Keratinocyte (primary cell): ENCODE measurements around the gene BSPRY. TPM values are rescaled to one million over a fixed set of nuclear protein-coding genes. Genes with fewer than 3 reads are reported as not detected.

Source experiments
- DNase-seq: peaks from one replicate; pipeline ENCODE4 v3.0.0-alpha.2; 2011; ENCODE audit warnings: low read depth, missing footprints, low spot score
- FAIRE-seq: peaks from 2 replicates; lab custom pipeline; 2011; peaks lifted over from hg19 to GRCh38; lab: Jason Lieb, UNC
- H2AFZ ChIP-seq: 2 replicates; pipeline ENCODE4 v1.6.0; 2012; ENCODE audit warnings: low read length, control low read depth, inconsistent platforms; ENCODE audit not compliant: control insufficient read depth
- H3K27ac ChIP-seq: 2 replicates; pipeline ENCODE4 v1.5.1; 2011; ENCODE audit warnings: low read length; ENCODE audit not compliant: control insufficient read depth, insufficient read depth
- H3K27me3 ChIP-seq: 3 replicates; pipeline ENCODE4 v1.6.0; 2011; ENCODE audit warnings: low read length; ENCODE audit not compliant: control insufficient read depth, insufficient read depth; ENCODE audit errors: extremely low read depth
- H3K36me3 ChIP-seq, 2 experiments: 2 replicates in 1 of 2; 3 replicates in 1 of 2; pipeline ENCODE4 v1.5.1; 2011; ENCODE audit warnings: low read length in 2 of 2, mild to moderate bottlenecking in 1 of 2; ENCODE audit not compliant: control insufficient read depth in 2 of 2, insufficient read depth in 2 of 2; ENCODE audit errors: extremely low read depth in 1 of 2
- H3K4me1 ChIP-seq: 3 replicates; pipeline ENCODE4 v1.5.1; 2011; ENCODE audit warnings: low read length; ENCODE audit not compliant: control insufficient read depth, insufficient read depth; ENCODE audit errors: extremely low read depth
- H3K4me2 ChIP-seq: 3 replicates; pipeline ENCODE4 v1.6.0; 2011; ENCODE audit warnings: low read depth, low read length; ENCODE audit not compliant: control insufficient read depth, insufficient read depth; ENCODE audit errors: extremely low read depth
- H3K4me3 ChIP-seq, 3 experiments: fragments of 200-600 bp in 1 of 3; sonication (generic) in 1 of 3; 2 replicates in 2 of 3; 3 replicates in 1 of 3; pipeline ENCODE4 v1.5.1; 2011 to 2016; ENCODE audit warnings: low read length in 3 of 3, mild to moderate bottlenecking in 3 of 3, control low read depth in 2 of 3, inconsistent platforms in 1 of 3, low read depth in 1 of 3, mixed read lengths in 1 of 3, mixed run types in 1 of 3, moderate library complexity in 1 of 3; ENCODE audit not compliant: control insufficient read depth in 2 of 3, insufficient read depth in 2 of 3; ENCODE audit errors: extremely low read depth in 1 of 3
- H3K79me2 ChIP-seq: 2 replicates; pipeline ENCODE4 v1.6.0; 2012; ENCODE audit warnings: low read length; ENCODE audit not compliant: control insufficient read depth, insufficient read depth
- H3K9ac ChIP-seq: 3 replicates; pipeline ENCODE4 v1.6.0; 2011; ENCODE audit warnings: low read length; ENCODE audit not compliant: control insufficient read depth, insufficient read depth; ENCODE audit errors: extremely low read depth
- H3K9me1 ChIP-seq: 3 replicates; pipeline ENCODE4 v1.6.0; 2011; ENCODE audit warnings: low read length; ENCODE audit not compliant: control insufficient read depth, insufficient read depth; ENCODE audit errors: extremely low read depth
- H3K9me3 ChIP-seq: 2 replicates; pipeline ENCODE4 v1.5.1; 2012; ENCODE audit warnings: low read depth, low read length; ENCODE audit not compliant: control insufficient read depth
- H4K20me1 ChIP-seq: 3 replicates; pipeline ENCODE4 v1.6.0; 2011; ENCODE audit warnings: low read length; ENCODE audit not compliant: control insufficient read depth, insufficient read depth; ENCODE audit errors: extremely low read depth
- EZH2 ChIP-seq: IDR thresholded peaks from one replicate; pipeline ENCODE4 v1.6.1; 2012; ENCODE audit warnings: inconsistent platforms, mild to moderate bottlenecking, low read length, moderate library complexity
- dilution Hi-C: fragments of 300-500 bp; cut with MboI; formaldehyde crosslinking; loops from one replicate; pipeline ENCODE4 v1.7.0; 2020; ENCODE audit warnings: low sequenced_read_pairs; ENCODE audit not compliant: extremely low pct_ligation_motif_present
- polyA plus RNA-seq, 5 experiments: library from polyadenylated mRNA; depleted of rRNA in 3 of 5; stranded (reverse) in 3 of 5; stranded (forward) in 1 of 5; unstranded in 1 of 5; fragments of >200 nt; gene quantifications; 1 replicate in 1 of 5; 2 replicates in 3 of 5; 3 replicates in 1 of 5; pipeline versions ENCODE4 v1.2.1 to v1.2.3, GENCODE V29; 2011 to 2012; ENCODE audit warnings: missing spikeins in 2 of 5, low read depth in 1 of 5, low replicate concordance in 1 of 5
- TF ChIP-seq, protein P1 (sequence below), 3 experiments: IDR thresholded peaks in 1 of 3; conservative IDR thresholded peaks in 1 of 3; optimal IDR thresholded peaks in 1 of 3; 2 replicates in 2 of 3; 3 replicates in 1 of 3; pipeline versions ENCODE3 to v1.5.1; 2011; ENCODE audit warnings: low read length in 3 of 3, mild to moderate bottlenecking in 3 of 3, moderate library complexity in 2 of 3, control low read depth in 1 of 3, inconsistent platforms in 1 of 3; ENCODE audit not compliant: insufficient read depth in 2 of 3; ENCODE audit errors: extremely low read depth in 1 of 3

The BSPRY gene
- polyA plus RNA-seq, 1 donor (not counting 4 experiments of a cell fraction or from before 2014, with no cell fraction given) = 0.41 TPM

DNA sequence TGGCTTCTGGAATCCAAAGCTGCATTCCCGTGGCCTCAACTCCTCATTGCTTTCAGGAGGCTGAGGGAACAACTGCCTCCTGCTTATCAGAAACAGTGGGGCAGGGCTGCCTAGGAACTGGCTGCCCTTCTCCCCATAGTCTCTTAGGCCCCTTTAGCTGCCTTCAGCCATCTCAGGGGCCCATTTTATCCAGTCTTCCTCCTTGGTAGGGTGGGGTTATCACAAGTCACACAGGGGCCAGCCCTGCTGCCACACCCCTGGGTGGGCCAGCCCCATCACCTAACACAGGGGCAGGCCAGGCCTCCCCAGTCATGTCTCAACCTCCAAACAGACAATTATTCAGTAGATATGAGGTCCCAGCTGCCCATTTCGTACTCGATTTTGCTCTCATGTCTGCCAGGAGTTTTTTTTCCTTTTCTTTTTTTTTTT is 47.9 kb downstream of the BSPRY start:
- H3K9ac ChIP-seq = no peak overlapping the region
- no peaks in the 10 kb centered on the region for H3K9me1 ChIP-seq
- no peak overlapping the region for H3K4me3 ChIP-seq
- H3K27me3 ChIP-seq = no peaks in the 10 kb centered on the region
- no peak overlapping the region for H3K4me2 ChIP-seq
- peaks cover 25% of the 10 kb centered on the region for H3K4me1 ChIP-seq
- H2AFZ ChIP-seq = no peak overlapping the region
- dilution Hi-C loops = no loop called here
- no peaks in the 10 kb centered on the region for H3K79me2 ChIP-seq
- H4K20me1 ChIP-seq = no peaks in the 10 kb centered on the region
- TF ChIP-seq EZH2 = no peak
- TF ChIP-seq, protein P1, sequence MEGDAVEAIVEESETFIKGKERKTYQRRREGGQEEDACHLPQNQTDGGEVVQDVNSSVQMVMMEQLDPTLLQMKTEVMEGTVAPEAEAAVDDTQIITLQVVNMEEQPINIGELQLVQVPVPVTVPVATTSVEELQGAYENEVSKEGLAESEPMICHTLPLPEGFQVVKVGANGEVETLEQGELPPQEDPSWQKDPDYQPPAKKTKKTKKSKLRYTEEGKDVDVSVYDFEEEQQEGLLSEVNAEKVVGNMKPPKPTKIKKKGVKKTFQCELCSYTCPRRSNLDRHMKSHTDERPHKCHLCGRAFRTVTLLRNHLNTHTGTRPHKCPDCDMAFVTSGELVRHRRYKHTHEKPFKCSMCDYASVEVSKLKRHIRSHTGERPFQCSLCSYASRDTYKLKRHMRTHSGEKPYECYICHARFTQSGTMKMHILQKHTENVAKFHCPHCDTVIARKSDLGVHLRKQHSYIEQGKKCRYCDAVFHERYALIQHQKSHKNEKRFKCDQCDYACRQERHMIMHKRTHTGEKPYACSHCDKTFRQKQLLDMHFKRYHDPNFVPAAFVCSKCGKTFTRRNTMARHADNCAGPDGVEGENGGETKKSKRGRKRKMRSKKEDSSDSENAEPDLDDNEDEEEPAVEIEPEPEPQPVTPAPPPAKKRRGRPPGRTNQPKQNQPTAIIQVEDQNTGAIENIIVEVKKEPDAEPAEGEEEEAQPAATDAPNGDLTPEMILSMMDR (optimal IDR thresholded peaks at IDR 0.05 in 1 of 3, IDR thresholded peaks at IDR 0.05 in 1 of 3, conservative IDR thresholded peaks at IDR 0.05 in 1 of 3; ENCODE audit: extremely low read depth in 1 of 3, insufficient read depth in 2 of 3, low read length in 3 of 3) = no peak
- no peaks in the 10 kb centered on the region for H3K9me3 ChIP-seq
- FAIRE-seq (no peak), DNase-seq (no peak)
- H3K36me3 ChIP-seq = peaks cover 0 to 3% of the 10 kb centered on the region in 2 experiments
- H3K27ac ChIP-seq = no peak overlapping the region

DNA sequence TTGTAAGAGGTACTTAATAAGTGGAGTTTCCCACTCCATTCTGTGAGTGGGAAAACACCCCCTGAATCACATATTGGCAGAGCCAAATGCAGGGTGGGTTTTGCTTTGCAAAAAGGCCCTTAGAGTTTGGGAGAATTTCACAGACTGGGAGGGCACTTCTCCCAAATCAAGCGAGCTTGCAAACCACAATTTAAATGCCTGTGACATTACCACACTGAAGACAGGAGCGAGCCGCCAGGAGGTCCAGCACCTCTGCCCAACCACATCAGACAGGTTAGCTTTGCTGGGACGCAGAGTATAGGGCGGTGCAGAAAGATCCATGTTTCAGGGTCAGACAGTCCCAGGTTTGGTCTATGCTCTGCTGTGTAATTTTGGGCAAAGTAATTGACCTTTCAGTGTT is 49.5 kb downstream of the BSPRY start:
- no peaks in the 10 kb centered on the region for H3K27me3 ChIP-seq
- H3K36me3 ChIP-seq = peaks cover 0 to 2% of the 10 kb centered on the region in 2 experiments
- no peak overlapping the region for H3K4me2 ChIP-seq
- H2AFZ ChIP-seq = no peak overlapping the region
- dilution Hi-C loops = no loop called here
- TF ChIP-seq, protein P1 (optimal IDR thresholded peaks at IDR 0.05 in 1 of 3, IDR thresholded peaks at IDR 0.05 in 1 of 3, conservative IDR thresholded peaks at IDR 0.05 in 1 of 3; ENCODE audit: extremely low read depth in 1 of 3, insufficient read depth in 2 of 3, low read length in 3 of 3) = no peak
- no peak for TF ChIP-seq EZH2
- H3K79me2 ChIP-seq = no peaks in the 10 kb centered on the region
- FAIRE-seq (no peak), DNase-seq (no peak)
- no peaks in the 10 kb centered on the region for H3K9me1 ChIP-seq
- no peaks in the 10 kb centered on the region for H3K9me3 ChIP-seq
- no peak overlapping the region for H3K4me3 ChIP-seq
- no peaks in the 10 kb centered on the region for H4K20me1 ChIP-seq
- peaks cover 25% of the 10 kb centered on the region for H3K4me1 ChIP-seq
- H3K27ac ChIP-seq = no peak overlapping the region
- H3K9ac ChIP-seq = no peak overlapping the region
